Stimulated activated CD8-positive, alpha-beta memory T cell treated with anti-CD3 and anti-CD28 coated beads, Interleukin-15, amount 100 ng/mL, for 1 hour (primary cell): ENCODE measurements around the gene KCNJ10.
"Not testable (repeated sequence)": the region's sequence is repeated elsewhere in the genome, so short reads cannot be mapped to it uniquely, and the experiment has no call there.

Experiments used
- DNase-seq: peaks from one replicate; pipeline ENCODE4 v3.0.0-alpha.2; 2020; ENCODE audit warnings: low read depth

KCNJ10 gene

DNA sequence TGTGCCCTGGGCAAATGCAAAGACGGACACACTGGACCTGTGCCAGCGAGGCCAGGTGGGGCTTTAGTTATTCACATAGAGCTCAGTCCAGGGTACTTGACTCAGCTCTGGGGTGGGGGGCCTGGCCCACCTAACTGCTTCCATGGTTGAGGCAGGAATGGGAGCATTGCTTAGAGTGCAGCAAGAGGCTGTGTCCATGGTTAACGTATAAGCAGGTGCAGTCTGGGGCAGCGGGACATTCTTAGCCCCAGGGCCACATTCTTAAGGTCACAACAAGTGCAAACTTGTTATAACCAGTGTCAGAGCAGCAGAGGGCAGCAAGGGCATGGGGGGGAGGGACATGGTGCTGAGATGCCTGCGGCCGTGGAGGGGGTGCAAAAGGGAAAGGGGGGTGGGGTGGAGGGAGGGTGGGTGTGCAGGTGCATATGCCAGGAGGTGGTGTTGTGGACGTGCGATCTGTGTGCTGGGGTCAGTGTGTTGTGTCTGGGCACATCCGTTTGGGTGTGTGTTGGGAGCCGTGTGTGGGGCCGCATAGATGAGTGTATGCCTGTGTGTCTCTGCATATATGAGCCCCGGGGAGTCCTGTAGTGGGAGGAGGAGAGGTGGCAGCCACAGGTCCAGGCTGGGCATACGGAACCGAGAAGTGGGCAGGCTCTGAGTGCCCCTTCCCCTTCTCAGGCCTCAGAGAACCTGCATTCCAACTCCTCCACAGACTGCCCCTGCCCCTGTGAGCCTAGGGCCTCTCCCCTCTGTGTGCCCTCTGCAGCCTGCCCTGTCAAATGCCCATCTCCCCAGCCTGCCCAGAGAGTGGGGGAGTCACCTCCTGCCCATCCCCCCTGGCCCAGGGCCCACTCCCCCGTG is 8.4 kb downstream of the KCNJ10 start:
- no peak for DNase-seq

DNA sequence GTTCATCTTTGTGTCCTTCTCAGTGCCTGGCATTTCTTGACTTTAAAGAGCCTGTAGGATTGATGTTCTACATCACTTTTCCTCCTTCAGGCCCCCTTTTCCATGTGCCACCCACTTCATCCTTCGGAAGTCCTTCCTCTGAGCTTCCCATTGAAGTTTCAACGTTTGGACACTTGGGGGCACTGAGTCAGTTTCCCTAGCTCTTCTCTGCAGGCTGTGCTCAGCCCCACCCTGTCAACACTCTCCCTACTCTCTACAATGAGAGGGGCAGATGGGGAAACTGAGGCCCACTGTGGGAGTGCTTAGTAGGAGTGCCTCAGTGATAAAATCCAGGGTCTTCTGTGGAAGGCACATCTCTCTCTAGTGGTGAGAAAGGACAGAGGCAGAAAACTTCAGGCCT is 11.9 kb downstream of the KCNJ10 start:
- DNase-seq = no peak

DNA sequence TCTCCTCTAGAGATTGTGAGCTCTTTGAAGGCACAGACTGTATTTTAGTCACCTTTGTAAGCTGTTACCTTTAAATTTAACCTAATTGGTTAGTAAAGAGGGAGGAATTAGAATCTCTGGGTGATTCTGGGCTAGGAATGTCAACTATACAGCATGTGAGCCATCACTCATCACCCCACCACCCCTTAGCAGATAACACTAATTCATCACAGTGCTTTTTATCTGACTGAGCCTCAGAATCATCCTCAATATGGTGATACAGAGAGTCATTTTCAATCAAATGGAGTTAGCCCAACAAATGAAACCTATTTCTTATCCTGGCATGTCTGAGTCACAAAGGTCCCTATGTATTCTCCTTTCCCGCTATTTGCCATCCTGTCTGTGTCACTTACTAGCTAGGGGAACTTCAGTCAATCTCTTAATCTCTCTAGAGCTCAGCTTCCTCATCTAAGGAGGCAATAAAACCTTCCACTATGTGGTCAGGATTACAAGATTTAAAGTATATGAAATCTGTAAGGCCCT is 13.3 kb downstream of the KCNJ10 start:
- no peak for DNase-seq

DNA sequence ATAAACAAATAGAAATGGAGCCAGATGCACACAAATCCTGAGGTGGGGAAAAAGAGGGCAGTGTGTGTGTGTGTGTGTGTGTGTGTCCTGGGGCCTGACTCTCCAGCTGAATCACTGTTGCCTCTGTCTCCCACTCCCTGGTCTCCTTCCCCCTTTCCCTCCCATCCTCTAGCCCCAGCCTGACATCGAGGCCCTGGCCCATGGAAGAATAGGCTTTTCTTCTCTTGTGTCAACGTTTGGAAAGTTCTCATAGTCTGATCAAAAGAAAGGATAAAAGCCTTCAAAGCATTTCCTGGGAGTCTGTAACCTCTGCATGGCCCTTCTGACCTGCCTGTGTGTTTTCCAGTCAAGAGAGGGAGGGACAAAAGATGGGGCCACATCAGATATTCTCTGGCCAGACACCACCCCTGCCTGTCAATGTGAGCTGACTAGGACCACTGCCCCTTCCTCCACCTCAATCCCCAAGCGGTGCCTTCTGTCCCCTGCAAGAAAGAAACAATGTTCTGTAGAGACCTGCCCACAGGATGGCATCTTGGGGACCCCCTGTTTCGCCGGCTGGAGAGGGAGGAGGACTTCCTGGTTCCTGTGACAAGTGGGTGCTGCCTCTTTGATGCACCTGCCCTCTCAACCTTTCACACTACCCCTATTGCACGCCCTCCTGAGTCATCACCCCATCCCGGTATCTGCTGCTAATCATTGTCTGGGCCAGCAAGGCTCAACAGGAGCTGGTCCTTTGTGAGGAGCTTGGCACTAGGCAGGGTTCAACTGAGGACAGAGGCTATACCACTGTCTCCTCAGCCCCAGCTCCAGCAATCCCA is 16.2 kb downstream of the KCNJ10 start:
- no peak for DNase-seq

DNA sequence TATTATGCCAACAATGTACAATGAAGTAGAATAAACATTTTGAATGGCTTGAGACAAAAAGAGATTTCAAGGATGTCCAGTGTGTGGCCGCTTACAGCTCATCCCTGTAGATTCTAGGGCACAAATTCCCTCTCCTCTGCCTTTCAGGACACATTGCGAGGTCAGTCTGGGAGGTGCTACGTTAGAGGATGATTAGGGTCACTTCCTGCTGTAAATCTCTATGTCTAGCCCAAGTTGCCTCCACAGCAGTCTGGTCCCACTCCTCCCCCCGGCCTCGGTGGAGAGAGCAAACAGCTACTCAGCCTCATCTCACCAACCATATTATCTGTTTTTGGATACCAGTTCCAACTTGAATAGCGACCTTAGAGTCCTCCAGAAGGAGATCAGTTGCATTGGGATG is 17.0 kb downstream of the KCNJ10 start:
- DNase-seq = no peak

DNA sequence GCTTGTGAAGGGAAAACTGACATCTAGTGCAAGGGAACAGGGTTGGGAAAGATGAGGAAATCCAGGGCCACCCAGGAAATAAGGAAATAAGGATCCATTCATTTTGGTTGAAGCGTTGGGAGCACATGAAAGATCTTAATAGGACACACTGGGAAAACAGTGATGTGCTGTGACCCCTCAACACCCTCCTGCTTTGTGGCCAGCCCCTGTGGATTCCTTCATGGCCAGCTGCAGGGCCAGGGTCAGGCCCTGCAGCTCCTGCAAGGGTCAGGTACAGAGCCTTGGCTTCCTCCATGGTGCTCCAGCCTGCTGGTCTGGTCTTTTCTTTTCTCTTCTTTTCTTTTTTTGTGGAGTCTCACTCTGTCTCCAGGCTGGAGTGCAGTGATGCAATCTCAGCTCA is 19.3 kb downstream of the KCNJ10 start:
- DNase-seq = no peak

DNA sequence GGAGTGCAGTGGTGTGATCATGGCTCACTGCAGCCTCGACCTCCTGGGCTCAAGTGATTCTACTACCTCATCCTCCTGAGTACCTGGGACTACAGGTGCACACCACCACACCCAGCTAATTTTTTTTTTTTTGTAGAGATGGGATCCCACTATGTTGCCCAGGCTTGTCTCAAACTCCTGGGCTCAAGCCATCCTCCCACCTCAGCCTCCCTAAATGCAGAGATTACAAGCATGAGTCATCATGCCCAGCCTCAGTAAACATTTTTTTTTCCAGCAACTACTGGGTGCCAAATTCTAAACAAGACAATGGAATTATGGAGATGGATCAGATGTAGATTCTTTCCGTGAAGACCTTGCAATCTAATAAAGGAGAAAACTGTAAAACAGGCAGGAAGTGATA is 19.8 kb downstream of the KCNJ10 start:
- DNase-seq = not testable (repeated sequence)

DNA sequence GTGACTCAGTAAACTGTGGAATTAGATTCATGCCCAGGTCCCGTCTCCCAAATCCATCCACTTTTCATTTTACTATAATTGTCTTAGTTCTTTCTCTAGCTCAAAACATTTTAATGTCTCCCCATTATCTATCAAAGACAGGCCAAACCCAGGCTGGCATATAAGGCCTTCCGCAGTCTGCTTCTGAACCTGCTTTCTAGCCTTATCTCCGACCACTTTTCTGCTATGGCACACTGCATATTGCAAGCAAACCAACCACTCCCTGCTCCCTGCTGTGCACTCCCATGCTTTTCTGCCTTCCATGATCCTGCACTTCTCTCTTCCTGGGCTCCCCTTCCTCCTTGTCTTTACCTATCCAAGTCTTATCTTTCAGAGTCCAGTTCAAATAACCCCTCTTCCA is 20.9 kb downstream of the KCNJ10 start:
- DNase-seq = no peak

DNA sequence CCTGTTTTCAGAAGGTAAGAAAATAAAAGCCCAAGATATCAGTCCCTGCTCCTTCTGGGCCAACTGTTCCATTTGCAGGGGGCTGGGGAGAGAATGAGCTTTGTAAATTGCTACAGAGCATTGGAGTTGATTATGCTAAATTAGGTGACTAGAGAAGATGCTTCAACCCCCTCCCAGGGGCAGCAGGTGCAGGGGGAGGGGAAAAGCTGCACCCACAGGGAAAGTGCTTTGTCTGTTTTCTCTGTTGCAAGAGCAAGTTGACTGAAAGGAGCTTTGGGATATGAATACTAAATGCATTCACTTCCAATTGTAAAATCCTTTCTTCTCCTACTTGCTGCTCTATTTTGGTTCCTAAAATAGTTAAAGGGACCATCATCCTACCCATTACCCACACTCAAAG is 21.6 kb downstream of the KCNJ10 start:
- no peak for DNase-seq

DNA sequence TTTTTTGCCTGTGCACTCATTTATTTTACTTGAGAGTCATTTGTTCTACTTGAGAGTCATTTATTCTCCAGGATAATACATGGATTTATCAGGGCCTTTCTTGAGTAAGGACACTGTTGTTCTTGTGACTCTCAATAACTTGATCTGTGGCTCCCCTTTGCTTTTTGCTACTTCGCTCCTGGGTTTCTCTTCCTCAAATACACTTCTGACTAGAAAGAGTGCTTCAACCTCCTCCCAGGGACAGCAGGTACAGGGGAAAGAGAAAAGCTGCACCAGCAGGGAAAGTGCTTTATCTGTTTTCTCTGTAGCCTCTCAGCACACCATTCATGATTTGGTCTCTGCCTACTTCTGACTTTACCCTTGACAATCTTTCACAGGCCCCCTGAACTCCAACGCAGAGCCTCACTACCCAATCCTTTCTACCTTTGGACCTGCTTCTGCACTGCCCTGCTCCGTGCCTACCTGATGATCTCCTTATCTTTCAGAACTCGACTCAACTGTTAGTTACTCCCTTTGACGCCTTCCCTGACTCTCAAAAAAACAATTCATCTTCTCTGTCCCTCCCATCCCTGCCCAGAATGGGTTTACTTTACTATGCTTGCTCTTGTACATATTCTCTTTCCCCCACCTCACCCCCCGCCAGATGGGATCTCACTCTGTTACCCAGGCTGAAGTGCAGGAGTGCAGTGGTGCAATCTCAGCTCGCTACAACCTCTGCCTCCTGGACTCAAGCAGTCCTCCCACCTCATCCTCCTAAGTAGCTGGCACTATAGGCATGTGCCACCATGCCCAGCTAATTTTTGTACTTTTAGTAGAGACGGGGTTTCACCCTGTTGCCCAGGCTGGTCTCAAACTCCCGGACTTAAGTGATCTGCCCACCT is 22.6 kb downstream of the KCNJ10 start:
- DNase-seq = no peak

DNA sequence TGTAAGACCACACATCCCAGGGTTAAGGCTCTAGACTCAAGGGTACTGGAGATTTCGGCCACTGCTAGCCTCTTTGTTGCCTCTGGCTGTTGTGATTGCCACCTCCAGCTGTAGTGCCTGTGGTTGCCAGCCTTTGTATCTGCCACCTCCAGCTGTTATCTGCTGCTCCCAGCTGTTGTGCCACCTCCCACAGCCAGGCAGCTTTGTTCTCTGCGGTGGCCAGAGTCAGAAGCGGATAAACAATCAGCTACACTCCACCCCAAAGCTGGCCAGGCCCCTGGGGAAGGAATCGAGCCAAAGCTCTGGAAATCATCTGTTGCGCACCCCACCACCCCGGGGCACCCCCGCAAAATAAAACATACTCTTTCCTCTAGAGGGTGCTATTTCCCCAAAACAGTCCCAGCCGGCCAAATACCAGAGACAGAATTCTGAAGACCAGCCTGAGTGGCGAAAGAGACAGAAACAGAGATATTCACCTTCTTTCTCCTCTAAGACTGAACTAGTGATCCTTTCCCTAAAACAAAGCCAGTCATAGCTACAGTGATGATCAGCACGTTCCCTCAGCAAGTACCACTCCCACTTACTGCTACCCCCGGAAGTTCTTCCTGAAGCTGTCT is 23.4 kb downstream of the KCNJ10 start:
- no peak for DNase-seq

DNA sequence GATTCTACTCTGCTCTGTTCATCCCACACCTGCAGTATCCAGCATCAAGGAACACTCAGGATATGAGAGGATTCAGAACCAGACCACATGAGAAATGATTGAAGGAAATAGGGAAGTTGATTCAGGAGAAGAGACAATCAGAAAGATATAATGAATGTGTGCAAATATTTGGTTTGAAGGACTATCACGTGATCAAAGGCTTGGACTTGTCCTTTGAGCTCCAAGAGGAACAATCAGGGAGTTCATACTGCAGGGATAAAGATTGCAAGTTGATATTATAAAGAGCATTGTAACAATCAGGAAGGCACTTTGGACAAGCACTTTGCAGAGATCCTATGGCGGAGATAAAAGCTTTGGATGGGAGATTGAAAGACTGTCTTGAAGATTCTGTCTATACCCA is 24.3 kb downstream of the KCNJ10 start:
- no peak for DNase-seq

DNA sequence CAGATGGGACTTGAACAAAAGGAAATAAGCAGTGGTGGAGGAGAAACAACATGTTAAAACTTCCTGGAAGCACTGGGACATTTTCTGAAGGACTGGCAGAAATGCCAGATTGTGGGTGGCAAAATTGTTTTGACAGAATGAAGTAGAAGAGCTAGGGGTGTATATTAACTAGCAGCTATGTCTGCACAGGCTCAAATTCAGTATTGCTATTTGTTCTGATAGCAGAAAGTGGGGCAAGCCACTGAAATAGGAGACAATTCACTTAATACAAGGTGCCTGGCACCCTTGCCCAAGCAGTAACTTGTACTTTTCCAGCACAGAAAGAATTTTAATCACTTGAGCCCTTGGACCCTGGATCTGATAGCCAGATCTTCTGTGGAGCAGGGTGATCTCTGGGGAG is 26.4 kb downstream of the KCNJ10 start:
- DNase-seq = no peak

DNA sequence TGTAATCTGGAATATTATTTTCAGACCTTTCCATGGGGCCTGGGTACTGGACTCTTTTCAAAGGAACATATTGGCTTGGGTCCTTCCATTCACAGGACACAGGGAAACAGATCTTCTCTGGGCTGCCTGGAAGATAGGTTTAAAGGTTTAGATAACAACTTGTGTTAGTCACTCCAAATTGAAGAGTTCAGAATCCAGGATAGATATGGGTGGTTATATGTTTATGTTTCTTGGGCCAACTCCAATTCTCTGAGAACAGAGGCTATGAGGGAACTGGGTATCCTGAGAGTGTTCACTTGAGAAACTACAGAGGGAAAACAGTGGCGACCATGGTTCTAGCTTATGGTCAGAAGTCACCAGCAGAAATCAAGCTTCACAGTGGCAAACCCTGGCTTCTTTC is 29.5 kb downstream of the KCNJ10 start:
- DNase-seq = no peak

DNA sequence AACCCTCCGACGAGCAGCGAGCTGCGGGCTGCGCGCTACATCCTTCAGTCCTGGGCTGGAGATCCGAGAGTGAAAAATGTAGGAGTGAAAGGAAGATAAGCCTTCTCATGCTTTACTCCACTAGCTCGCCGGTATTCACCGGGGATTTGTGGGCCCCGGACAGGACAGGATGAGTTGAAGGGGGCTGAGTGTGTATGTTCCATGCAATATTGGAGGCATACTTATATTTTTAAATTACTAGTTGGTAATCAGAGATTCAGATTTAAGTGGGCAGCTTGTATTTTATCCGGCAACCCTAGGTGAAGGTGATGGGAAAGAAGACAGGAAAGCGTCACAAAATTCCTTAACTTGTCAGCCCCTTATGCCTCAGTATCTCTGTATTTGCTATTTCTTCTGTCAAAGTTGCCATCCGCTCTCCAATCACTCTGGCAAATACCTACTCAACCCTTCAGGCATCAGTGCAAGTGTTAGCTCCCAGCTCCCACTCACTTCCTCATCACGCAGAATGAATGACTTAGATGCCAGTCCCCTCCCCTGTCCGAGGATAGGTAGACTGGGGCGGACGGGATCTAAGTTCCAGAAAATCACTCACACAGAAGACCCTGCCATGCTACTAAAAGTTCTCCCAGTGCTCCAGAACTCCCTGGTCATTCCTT is 37.7 kb downstream of the KCNJ10 start:
- DNase-seq = no peak

DNA sequence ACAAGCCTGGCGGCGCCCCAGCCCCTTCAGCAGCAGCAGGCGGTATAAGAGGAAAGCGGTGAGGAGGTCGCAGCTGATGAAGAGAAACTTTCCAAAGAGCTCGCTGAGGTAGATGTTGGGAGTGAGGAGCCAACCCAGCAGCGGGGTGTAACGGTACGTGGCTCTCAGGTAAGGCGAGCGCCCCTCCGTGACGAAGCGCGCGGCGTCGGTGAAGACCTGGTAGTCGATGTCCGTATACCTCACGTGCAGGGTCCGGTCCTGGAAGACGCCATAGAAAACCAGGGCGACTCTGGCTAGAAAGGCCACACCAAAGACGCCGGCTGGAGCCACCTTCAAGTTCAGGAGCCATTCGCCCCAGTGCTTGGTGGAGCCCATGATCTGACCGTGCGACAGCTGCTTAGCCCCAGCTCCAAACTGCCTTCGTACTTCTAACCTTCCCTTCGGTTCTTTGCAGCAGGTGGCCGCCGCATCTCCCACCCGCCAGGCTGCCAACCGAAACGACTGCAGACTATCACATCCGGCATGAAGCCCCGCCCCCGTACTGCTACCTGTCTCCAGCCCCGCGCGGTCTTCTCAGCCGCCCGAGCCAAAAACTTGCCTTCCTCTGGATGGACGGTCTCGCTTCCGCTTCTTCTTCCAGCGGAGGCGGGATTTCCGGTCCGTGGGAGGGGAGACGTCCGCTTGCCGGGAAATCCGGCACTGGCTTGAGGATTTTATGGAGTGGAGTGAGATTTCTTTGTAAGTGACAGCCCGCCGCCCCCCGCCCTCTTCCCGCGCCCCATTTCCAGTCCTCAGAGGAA is 38.4 kb downstream of the KCNJ10 start, which contains the start of gene PIGM:
Gene PIGM (minus strand): TSS at position 626 of the 800 bp plus-strand sequence. CDS start 251 bp downstream, at position 375.
- peak; percentile 87 for DNase-seq

DNA sequence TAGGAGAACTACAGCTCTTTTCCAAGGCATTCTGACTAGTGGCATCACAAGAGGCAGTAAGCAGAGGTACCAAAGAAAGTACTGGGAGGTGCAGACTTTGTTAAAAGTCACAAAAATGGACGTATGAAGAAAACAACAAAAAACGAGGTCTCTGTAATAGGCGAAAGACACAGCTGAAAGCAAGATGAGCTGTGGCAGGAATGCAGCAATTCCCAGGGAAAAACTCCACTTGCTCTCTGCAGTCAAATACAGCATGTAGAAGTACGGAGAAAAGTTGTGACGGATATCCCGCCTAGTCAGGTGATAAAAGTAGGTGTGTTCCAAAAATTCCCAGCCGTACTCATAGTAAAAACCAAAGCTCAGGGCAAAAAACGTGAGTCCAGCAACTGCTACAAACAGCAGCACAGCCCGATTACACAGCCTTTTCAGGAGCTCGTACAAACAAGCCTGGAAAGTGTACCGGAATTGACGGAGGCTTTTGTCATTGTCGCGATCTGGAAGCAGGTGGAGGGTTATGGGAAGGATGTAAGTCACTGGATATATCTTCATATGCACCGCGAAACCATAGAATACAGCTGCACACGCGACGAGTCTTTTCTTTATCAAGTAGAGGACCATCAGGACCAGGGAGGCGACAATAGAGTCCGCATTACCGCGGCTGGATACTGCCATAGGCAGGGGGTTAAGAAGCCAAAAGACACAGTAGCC is 39.1 kb downstream of the KCNJ10 start:
- no peak for DNase-seq

DNA sequence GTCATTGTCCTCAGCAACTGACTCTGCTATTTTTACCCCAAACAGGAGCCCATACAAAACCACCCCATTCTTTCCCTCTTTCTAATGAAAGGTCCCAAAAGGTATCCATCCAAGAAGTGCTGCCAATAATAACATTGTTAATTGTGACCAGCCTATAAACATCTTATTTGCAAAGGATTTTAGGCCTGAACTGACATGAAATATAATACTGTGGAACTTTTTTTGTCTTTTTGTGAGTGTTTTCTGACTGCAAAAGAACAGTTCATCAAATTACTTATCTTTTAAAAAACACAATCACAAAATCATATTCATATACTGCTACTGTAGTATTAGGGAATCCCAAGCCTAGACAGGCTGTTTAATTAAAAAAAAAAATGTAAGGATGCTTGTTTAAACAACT is 41.5 kb downstream of the KCNJ10 start:
- DNase-seq = no peak

DNA sequence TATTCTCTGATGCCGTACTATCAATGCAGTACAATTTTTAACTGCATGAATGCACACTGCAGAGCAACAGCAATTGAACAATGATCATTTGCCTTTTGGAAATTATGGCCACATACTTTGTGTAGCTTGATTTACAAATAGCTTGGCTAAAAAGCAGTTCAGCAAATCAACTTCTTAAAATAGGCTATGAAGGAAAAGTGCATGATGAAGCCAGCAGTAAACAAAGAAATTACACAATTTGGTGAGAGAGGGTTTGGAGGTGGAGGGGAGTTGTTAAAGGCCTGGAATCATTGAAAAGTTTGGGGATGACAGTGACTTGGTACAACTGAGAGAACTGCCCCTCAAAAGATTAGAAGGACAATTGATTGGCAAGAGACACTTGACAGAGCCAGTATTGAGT is 44.6 kb downstream of the KCNJ10 start:
- DNase-seq = no peak
